Astrocyte (in vitro differentiated cells and primary cell): ENCODE measurements around the gene BRIX1. TPM values are rescaled to one million over a fixed set of nuclear protein-coding genes. Genes with fewer than 3 reads are reported as not detected.

ENCODE experiments used
- DNase-seq: peaks from one replicate; pipeline ENCODE4 v3.0.0-alpha.2; 2010; ENCODE audit warnings: low read depth
- FAIRE-seq: peaks from 2 replicates; lab custom pipeline; 2011; peaks lifted over from hg19 to GRCh38; lab: Jason Lieb, UNC
- H2AFZ ChIP-seq: 2 replicates; pipeline ENCODE4 v1.6.0; 2012; ENCODE audit warnings: low read depth, low read length, inconsistent platforms
- H3K27ac ChIP-seq: 2 replicates; pipeline ENCODE4 v1.5.1; 2011; ENCODE audit warnings: low read depth, low read length, inconsistent platforms
- H3K27me3 ChIP-seq: 2 replicates; pipeline ENCODE4 v1.6.0; 2011; ENCODE audit warnings: low read length, inconsistent platforms; ENCODE audit not compliant: insufficient read depth
- H3K36me3 ChIP-seq: 2 replicates; pipeline ENCODE4 v1.5.1; 2011; ENCODE audit warnings: low read length, inconsistent platforms; ENCODE audit not compliant: insufficient read depth
- H3K4me1 ChIP-seq: 2 replicates; pipeline ENCODE4 v1.5.1; 2011; ENCODE audit warnings: low read length, inconsistent platforms; ENCODE audit not compliant: insufficient read depth
- H3K4me2 ChIP-seq: 2 replicates; pipeline ENCODE4 v1.6.0; 2012; ENCODE audit warnings: low read length, inconsistent platforms
- H3K4me3 ChIP-seq: 2 replicates; pipeline ENCODE4 v1.5.1; 2011; ENCODE audit warnings: low read depth, mild to moderate bottlenecking, low read length, inconsistent platforms; ENCODE audit not compliant: insufficient read depth
- H3K79me2 ChIP-seq: 2 replicates; pipeline ENCODE4 v1.6.0; 2012; ENCODE audit warnings: mild to moderate bottlenecking, low read length, inconsistent platforms; ENCODE audit not compliant: insufficient read depth
- H3K9ac ChIP-seq: 2 replicates; pipeline ENCODE4 v1.6.0; 2012; ENCODE audit warnings: mild to moderate bottlenecking, low read length, inconsistent platforms
- H3K9me3 ChIP-seq: 2 replicates; pipeline ENCODE4 v1.5.1; 2012; ENCODE audit warnings: low read depth, mild to moderate bottlenecking, low read length, inconsistent platforms; ENCODE audit not compliant: insufficient read depth
- H4K20me1 ChIP-seq: 2 replicates; pipeline ENCODE4 v1.6.0; 2012; ENCODE audit warnings: low read length, inconsistent platforms; ENCODE audit not compliant: insufficient read depth
- H3K27ac Mint-ChIP-seq: one replicate; pipeline ENCODE4 v1.8.0; 2021; ENCODE audit warnings: mild to moderate bottlenecking, mixed read lengths; ENCODE audit not compliant: unreplicated experiment
- H3K27me3 Mint-ChIP-seq: one replicate; pipeline ENCODE4 v1.8.0; 2021; ENCODE audit warnings: low read depth, mixed read lengths; ENCODE audit not compliant: unreplicated experiment
- H3K36me3 Mint-ChIP-seq: one replicate; pipeline ENCODE4 v1.8.0; 2021; ENCODE audit warnings: low read depth, mixed read lengths; ENCODE audit not compliant: unreplicated experiment
- H3K4me1 Mint-ChIP-seq: one replicate; pipeline ENCODE4 v1.8.0; 2021; ENCODE audit warnings: low read depth, mixed read lengths; ENCODE audit not compliant: unreplicated experiment
- H3K4me3 Mint-ChIP-seq: one replicate; pipeline ENCODE4 v1.8.0; 2021; ENCODE audit warnings: mild to moderate bottlenecking, moderate library complexity, mixed read lengths; ENCODE audit not compliant: unreplicated experiment
- H3K9me3 Mint-ChIP-seq: one replicate; pipeline ENCODE4 v1.8.0; 2021; ENCODE audit warnings: mild to moderate bottlenecking, mixed read lengths; ENCODE audit not compliant: unreplicated experiment
- EZH2 ChIP-seq: IDR thresholded peaks from 2 replicates; pipeline ENCODE4 v1.6.1; 2012; ENCODE audit warnings: mild to moderate bottlenecking, low read length, inconsistent platforms; ENCODE audit not compliant: insufficient read depth
- total RNA-seq: library from RNA; stranded (reverse); gene quantifications from 2 replicates; pipeline ENCODE4 v1.2.1, GENCODE V29; 2021
- TF ChIP-seq, protein P1 (sequence below): IDR thresholded peaks from 2 replicates; pipeline ENCODE4 v1.5.1; 2011; ENCODE audit warnings: low read depth, mild to moderate bottlenecking, inconsistent platforms, low read length, moderate library complexity; ENCODE audit not compliant: insufficient read depth

Gene BRIX1
- total RNA-seq, 1 donor from 2014 or later = 28.6 TPM

- H3K79me2 ChIP-seq = peaks cover 39% of the 10 kb centered on the region
- H3K4me1 Mint-ChIP-seq = peaks cover 15% of the 10 kb centered on the region
- DNase-seq (no peak), FAIRE-seq (no peak)
- peaks cover 40% of the 10 kb centered on the region for H3K36me3 ChIP-seq
- no peak overlapping the region for H3K4me3 Mint-ChIP-seq
- TF ChIP-seq, protein P1, sequence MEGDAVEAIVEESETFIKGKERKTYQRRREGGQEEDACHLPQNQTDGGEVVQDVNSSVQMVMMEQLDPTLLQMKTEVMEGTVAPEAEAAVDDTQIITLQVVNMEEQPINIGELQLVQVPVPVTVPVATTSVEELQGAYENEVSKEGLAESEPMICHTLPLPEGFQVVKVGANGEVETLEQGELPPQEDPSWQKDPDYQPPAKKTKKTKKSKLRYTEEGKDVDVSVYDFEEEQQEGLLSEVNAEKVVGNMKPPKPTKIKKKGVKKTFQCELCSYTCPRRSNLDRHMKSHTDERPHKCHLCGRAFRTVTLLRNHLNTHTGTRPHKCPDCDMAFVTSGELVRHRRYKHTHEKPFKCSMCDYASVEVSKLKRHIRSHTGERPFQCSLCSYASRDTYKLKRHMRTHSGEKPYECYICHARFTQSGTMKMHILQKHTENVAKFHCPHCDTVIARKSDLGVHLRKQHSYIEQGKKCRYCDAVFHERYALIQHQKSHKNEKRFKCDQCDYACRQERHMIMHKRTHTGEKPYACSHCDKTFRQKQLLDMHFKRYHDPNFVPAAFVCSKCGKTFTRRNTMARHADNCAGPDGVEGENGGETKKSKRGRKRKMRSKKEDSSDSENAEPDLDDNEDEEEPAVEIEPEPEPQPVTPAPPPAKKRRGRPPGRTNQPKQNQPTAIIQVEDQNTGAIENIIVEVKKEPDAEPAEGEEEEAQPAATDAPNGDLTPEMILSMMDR = no peak
- no peak for TF ChIP-seq EZH2
- peak overlapping the region; percentile 61 for H3K27ac ChIP-seq
- no peaks in the 10 kb centered on the region for H4K20me1 ChIP-seq
- no peak overlapping the region for H3K9ac ChIP-seq
- no peak overlapping the region for H3K4me3 ChIP-seq
- H3K4me1 ChIP-seq = peaks cover 13% of the 10 kb centered on the region
- no peaks in the 10 kb centered on the region for H3K9me3 Mint-ChIP-seq
- H3K27ac Mint-ChIP-seq = peak overlapping the region; percentile 70
- no peaks in the 10 kb centered on the region for H3K9me3 ChIP-seq
- peaks cover 8% of the 10 kb centered on the region for H3K36me3 Mint-ChIP-seq
- no peaks in the 10 kb centered on the region for H3K27me3 ChIP-seq
- H3K4me2 ChIP-seq = peak overlapping the region; percentile 57
- no peaks in the 10 kb centered on the region for H3K27me3 Mint-ChIP-seq
- no peak overlapping the region for H2AFZ ChIP-seq
Observed at GRCh38 chr5:34924462-34924765, 8.9 kb downstream of the BRIX1 start.

DNA sequence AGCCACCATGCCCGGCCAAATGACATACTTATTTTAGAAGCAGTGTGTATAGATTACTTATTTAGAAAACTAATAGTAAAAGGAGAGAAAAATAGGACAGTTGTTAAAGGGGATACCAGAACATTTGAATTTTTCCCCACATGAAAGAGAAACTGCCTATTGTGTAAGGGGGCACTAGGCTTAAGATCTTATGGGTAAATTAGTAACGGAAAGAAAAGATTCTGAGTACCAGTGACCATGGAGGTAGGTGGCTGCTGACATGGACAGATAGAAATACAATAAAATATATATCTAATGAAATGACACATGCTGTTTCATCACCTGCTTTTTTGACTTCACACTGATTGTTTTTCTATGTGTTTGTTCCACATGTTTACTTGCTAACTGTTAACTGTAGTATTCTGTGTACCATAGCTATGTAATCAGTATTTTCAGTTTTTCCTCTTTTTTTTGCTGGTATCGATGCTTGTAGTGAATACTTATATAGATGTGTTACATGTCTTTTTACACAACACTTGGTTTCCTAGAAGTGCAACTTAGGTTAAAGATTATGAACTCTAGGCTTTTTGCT lies 10.9 kb downstream of the BRIX1 start:
- Histone ChIP-seq H3K79me2 (peaks cover 36% of the 10 kb centered on the region), H2AFZ (no peak overlapping the region), H3K36me3 (peaks cover 26% of the 10 kb centered on the region), H3K9me3 (no peaks in the 10 kb centered on the region), H3K9ac (no peak overlapping the region), H4K20me1 (peaks cover 9% of the 10 kb centered on the region), H3K27me3 (no peaks in the 10 kb centered on the region), H3K27ac (no peak overlapping the region), H3K4me3 (no peak overlapping the region), H3K4me2 (no peak overlapping the region), H3K4me1 (peaks cover 18% of the 10 kb centered on the region)
- H3K36me3 Mint-ChIP-seq = peaks cover 8% of the 10 kb centered on the region
- H3K4me1 Mint-ChIP-seq = peaks cover 21% of the 10 kb centered on the region
- no peak overlapping the region for H3K4me3 Mint-ChIP-seq
- DNase-seq = no peak
- no peaks in the 10 kb centered on the region for H3K27me3 Mint-ChIP-seq
- no peaks in the 10 kb centered on the region for H3K9me3 Mint-ChIP-seq
- TF ChIP-seq, protein P1 = no peak
- TF ChIP-seq EZH2 = no peak
- FAIRE-seq = no peak
- no peak overlapping the region for H3K27ac Mint-ChIP-seq

- H3K9me3 ChIP-seq = no peaks in the 10 kb centered on the region
- H3K27me3 ChIP-seq = no peaks in the 10 kb centered on the region
- no peak for TF ChIP-seq EZH2
- TF ChIP-seq, protein P1 = no peak
- peaks cover 18% of the 10 kb centered on the region for H3K4me1 ChIP-seq
- Mint-ChIP-seq H3K9me3 (no peaks in the 10 kb centered on the region), H3K27me3 (no peaks in the 10 kb centered on the region), H3K4me1 (peaks cover 25% of the 10 kb centered on the region), H3K27ac (peak overlapping the region; percentile 24), H3K4me3 (no peak overlapping the region), H3K36me3 (peaks cover 5% of the 10 kb centered on the region)
- no peak overlapping the region for H3K9ac ChIP-seq
- H3K36me3 ChIP-seq = peaks cover 25% of the 10 kb centered on the region
- H3K4me3 ChIP-seq = no peak overlapping the region
- H4K20me1 ChIP-seq = peaks cover 20% of the 10 kb centered on the region
- H3K27ac ChIP-seq = no peak overlapping the region
- H2AFZ ChIP-seq = no peak overlapping the region
- DNase-seq = no peak
- no peak overlapping the region for H3K4me2 ChIP-seq
- no peak for FAIRE-seq
- H3K79me2 ChIP-seq = peaks cover 49% of the 10 kb centered on the region
Observed at GRCh38 chr5:34927785-34928184, 12.3 kb downstream of the BRIX1 start.
